Nephron progenitor cell (in vitro differentiated cells): ENCODE data around the gene AFF2.

Experiments used
- DNase-seq: peaks from one replicate; pipeline ENCODE4 v3.0.0; 2021
- H3K27ac Mint-ChIP-seq: 2 replicates; pipeline ENCODE4 v1.8.0; 2021; ENCODE audit warnings: mild to moderate bottlenecking, moderate library complexity, mixed read lengths
- H3K27me3 Mint-ChIP-seq: 2 replicates; pipeline ENCODE4 v1.8.0; 2021; ENCODE audit warnings: mild to moderate bottlenecking, low read depth, mixed read lengths; ENCODE audit not compliant: poor library complexity
- H3K36me3 Mint-ChIP-seq: 2 replicates; pipeline ENCODE4 v1.8.0; 2021; ENCODE audit warnings: low read depth, mixed read lengths
- H3K4me1 Mint-ChIP-seq: 2 replicates; pipeline ENCODE4 v1.8.0; 2021; ENCODE audit warnings: mixed read lengths
- H3K4me3 Mint-ChIP-seq: 2 replicates; pipeline ENCODE4 v1.8.0; 2021; ENCODE audit warnings: mild to moderate bottlenecking, moderate library complexity, mixed read lengths
- H3K9me3 Mint-ChIP-seq: 2 replicates; pipeline ENCODE4 v1.8.0; 2021; ENCODE audit warnings: mild to moderate bottlenecking, moderate library complexity, mixed read lengths
- CTCF ChIP-seq: fragments of 200-600 bp; sonication (generic); IDR thresholded peaks from 2 replicates; pipeline ENCODE4 v1.5.0; 2021; ENCODE audit warnings: antibody characterized with exemption

AFF2 gene

DNA sequence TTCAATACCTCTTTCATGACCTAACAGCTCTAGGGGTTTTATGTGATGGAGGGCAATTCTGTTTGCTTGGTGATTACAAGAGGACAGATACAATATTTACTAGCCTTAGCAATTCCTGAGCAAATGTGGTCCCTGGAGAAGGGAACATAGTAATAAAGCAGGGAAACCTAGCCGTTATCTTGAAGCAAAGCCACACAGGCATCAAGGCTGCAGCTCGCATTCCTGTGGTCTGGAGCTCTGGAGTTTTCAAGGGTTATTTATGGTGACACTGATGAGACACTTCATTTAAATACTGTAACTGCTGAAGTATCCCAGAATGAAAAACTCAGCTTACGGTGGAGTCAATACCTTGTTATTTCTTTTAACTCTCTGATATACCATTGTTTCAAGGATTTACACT is 66.8 kb downstream of the AFF2 start:
- peaks cover 19% of the 10 kb centered on the region for H3K4me1 Mint-ChIP-seq
- no peaks in the 10 kb centered on the region for H3K27me3 Mint-ChIP-seq
- peak; percentile 6 for DNase-seq
- H3K4me3 Mint-ChIP-seq, result no peak overlapping the region
- no peak overlapping the region for H3K27ac Mint-ChIP-seq
- peaks cover 27% of the 10 kb centered on the region for H3K9me3 Mint-ChIP-seq
- TF ChIP-seq CTCF, result no peak
- no peaks in the 10 kb centered on the region for H3K36me3 Mint-ChIP-seq

DNA sequence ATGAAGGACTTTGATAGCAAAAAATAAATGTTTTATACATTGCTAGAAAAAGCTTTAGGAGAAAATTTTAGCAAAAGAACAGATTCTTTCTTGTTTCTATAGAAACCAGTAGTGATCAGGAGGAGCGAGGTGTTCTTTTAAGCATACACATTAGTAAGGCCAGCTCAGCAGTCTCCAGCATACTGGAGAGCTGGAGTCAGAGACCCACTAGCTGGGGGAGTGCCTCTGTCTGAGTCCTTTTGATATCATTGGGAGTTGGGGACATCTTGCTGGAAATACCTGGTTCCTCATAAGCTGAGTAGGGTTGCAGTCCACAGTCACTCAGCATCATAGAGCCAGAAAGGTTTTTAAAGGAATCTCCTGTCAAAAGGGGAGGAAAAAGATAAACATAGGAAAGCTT is 67.4 kb downstream of the AFF2 start:
- H3K9me3 Mint-ChIP-seq, result peaks cover 21% of the 10 kb centered on the region
- TF ChIP-seq CTCF, result no peak
- H3K36me3 Mint-ChIP-seq, result no peaks in the 10 kb centered on the region
- no peaks in the 10 kb centered on the region for H3K27me3 Mint-ChIP-seq
- H3K4me3 Mint-ChIP-seq, result no peak overlapping the region
- H3K4me1 Mint-ChIP-seq, result peaks cover 15% of the 10 kb centered on the region
- H3K27ac Mint-ChIP-seq, result peak overlapping the region; percentile 66
- DNase-seq, result no peak

GRCh38 chrX:148568763-148569162 is 68.3 kb downstream of the AFF2 start:
- Mint-ChIP-seq H3K4me1 (peaks cover 18% of the 10 kb centered on the region), H3K36me3 (no peaks in the 10 kb centered on the region), H3K27me3 (no peaks in the 10 kb centered on the region), H3K9me3 (peaks cover 17% of the 10 kb centered on the region), H3K4me3 (no peak overlapping the region), H3K27ac (peak overlapping the region; percentile 8)
- DNase-seq, result no peak
- TF ChIP-seq CTCF, result no peak

GRCh38 chrX:148572337-148572736 is 71.9 kb downstream of the AFF2 start:
- TF ChIP-seq CTCF, result no peak
- H3K27ac Mint-ChIP-seq, result no peak overlapping the region
- H3K4me1 Mint-ChIP-seq, result peaks cover 12% of the 10 kb centered on the region
- H3K27me3 Mint-ChIP-seq, result no peaks in the 10 kb centered on the region
- no peak for DNase-seq
- peaks cover 16% of the 10 kb centered on the region for H3K9me3 Mint-ChIP-seq
- H3K4me3 Mint-ChIP-seq, result no peak overlapping the region
- no peaks in the 10 kb centered on the region for H3K36me3 Mint-ChIP-seq

DNA sequence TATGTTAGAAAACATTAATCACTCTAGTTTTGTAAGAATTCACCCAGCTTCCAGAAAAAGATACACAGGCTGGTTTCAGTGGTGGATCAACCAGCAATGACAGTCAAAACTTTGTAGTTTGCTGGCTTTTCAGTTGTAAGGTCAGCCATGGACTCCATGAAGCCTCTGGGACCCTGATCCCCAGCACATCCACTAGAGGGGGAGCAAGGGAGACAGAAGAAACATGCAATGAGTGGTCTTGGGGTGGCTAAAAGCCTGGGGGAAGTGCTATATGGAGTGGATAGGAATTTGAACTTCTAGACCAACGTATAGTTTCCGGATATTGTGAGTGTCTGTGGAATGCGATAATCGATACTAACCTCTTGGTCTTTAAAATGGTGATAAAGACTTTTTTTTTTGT is 72.7 kb downstream of the AFF2 start:
- H3K4me3 Mint-ChIP-seq, result no peak overlapping the region
- no peaks in the 10 kb centered on the region for H3K27me3 Mint-ChIP-seq
- peaks cover 18% of the 10 kb centered on the region for H3K9me3 Mint-ChIP-seq

More for the DNA sequence above, 72.7 kb downstream of the AFF2 start:
- peaks cover 4% of the 10 kb centered on the region for H3K4me1 Mint-ChIP-seq
- H3K36me3 Mint-ChIP-seq, result no peaks in the 10 kb centered on the region
- no peak for TF ChIP-seq CTCF
- no peak overlapping the region for H3K27ac Mint-ChIP-seq
- no peak for DNase-seq
